ENCODE measurements around the gene CLDN19.
"Not testable (repeated sequence)": the region's sequence is repeated elsewhere in the genome, so short reads cannot be mapped to it uniquely, and the experiment has no call there.

Gene CLDN19

DNA sequence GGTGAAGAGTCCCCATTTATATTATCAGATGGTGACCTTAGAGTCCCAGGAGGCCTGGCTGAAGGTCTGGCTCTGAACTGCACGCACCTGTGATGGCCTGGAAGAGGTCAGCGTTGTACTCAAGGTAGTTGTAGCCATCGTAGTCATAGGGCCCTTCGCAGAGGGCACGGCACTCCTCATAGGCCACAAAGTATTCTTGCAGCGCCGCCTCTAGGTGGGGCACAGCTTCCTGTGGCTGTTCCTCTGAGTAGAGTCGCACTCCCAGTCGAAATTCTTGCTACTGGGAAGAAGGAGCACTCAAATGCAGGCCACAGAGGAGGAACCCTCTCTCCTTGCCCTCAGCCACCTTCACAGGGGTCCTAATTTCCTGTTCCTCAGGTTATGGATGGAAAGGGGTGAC is 19.1 kb upstream of the CLDN19 start:
- DNase-seq (ENCODE audit: low read depth): no peak

DNA sequence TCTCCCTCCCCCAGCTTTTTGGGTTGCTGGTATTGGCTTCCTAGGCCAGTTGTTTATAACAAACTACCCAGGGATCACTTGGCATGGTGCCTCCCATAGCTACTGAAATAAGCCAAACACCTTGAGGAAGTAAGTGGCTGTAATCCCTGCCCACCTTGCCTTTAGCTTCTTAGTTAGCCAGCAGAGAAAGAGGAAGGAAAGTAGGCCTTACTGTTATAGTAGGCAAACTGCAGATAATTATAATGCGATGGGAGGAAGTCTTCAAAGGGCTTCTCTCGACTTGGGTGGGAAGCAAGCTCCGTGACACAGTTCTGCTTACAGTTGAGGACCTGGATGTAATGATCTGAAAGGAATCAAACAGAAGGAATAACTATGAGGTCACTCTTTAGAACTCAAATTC is 18.6 kb upstream of the CLDN19 start:
- no peak for DNase-seq (ENCODE audit: low read depth)

DNA sequence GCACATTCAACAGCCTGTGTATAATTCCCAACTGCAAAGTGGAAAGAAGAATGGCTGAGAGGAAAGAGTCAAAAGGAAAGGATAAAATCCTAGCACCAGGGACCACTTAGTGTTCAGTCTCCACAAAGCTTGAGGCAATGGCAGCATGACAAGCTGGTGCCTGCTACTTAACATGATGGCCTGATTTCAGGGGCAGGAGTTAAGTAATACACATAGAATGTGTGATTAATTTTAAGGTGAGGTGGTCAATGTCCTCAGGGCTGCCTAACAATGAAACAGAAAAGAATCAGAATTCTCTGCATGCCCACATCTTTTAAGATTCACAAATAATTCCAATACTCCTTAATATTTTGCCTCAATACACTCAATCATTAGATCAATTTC is 17.8 kb upstream of the CLDN19 start:
- DNase-seq (ENCODE audit: low read depth): no peak

DNA sequence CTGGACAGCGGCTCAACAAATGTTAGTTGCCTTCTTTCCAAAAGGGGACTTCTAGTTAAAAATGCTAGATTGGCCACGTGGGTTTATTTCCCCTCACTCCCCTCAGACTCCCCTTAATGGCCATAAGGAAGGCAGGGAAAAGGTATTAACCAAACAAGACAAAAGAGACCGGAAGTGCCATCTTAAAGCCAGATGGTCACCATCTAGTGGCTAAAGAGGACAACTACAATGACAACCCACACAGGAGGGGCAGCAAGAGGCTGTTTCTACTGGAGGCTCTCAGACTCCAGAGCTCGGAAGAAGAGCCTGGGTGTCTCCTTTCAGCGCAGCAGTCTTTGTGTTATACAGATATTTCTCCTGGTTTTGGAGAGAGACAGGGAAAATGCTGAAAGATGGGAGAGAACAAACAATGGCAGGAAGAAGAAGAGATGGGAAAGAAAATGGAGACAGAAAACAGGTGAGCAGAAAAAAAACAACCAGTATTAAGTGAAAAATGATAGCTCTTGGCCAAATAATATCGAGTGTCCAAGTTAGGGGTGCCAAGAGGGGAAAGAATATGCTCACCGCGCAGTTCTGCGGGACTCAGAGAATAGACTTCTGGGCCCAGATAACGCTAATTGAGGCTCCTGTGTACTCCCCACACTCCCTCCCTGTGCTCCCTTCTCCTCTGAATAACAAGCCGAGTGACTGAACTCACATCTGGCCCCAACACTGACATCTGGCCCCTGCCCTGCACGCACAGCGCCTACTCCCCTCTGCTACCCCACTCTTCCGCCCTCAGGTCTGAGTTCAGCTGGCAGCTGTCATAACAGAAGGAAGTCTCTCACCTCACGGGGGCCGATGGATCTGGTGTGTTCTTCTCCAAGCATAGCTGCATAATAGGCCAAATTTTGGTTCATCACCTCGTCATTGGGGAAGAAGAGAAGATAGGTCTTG is 17.2 kb upstream of the CLDN19 start:
- DNase-seq (ENCODE audit: low read depth): no peak

DNA sequence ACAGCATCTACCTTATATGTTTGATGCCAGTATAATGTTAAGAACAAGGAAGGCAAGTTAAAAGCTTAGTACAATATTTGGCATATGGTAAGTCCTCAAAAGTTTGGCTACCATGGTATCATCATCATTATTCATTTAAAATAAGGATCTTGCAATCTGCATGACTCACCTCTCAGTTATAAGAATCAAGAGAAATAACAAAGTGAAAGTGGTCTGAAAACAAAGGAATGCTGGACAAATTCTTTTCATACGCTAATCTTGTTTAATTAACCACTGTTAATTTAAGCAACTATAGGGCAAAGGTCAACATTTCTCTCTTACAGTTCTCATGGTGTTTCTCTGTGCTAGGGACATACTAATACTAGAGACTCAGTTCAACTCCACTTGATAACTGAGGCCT is 13.0 kb upstream of the CLDN19 start:
- DNase-seq (ENCODE audit: low read depth): no peak

DNA sequence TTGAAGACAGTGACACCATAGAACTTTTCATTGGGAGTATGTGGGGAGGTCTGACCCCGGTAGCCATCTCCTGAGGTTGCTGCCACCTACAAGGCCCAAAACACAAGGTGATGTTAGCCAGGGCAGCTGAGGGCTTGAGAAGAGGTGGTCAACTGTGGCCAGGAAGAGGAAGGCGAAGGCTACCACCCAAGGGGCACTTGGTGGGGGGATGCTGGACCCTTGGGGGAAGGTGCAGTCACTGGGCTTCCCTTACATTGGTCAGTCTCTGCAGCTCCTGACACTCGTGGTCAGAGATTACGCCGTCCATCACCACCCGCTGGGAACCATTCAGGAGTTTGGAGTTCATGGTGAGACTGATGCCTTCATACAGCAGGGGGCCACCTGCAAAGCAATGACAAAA is 12.2 kb upstream of the CLDN19 start:
- no peak for DNase-seq (ENCODE audit: low read depth)

DNA sequence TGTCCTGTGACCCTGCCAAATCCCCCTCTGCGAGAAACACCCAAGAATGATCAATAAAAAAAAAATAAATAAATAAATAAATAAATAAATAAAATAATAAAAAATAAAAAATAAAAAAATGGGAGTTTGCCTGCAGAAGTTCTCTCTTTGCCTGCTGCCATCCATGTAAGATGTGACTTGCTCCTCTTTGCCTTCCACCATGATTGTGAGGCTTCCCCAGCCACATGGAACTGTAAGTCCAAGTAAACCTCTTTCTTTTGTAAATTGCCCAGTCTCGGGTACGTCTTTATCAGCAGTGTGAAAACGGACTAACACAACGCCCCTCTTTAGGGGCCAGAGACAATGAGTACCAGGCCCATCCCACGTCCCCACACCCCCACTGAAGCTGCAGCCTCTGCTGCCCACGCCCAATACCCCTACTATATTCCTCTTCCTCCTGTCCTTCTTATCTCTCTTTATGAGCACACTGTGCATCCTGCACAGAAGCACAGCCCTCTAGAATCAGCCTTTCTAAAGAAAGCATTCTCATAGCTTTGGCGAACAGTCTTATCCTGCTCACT is 11.6 kb upstream of the CLDN19 start:
- not testable (repeated sequence) for DNase-seq (ENCODE audit: low read depth)

DNA sequence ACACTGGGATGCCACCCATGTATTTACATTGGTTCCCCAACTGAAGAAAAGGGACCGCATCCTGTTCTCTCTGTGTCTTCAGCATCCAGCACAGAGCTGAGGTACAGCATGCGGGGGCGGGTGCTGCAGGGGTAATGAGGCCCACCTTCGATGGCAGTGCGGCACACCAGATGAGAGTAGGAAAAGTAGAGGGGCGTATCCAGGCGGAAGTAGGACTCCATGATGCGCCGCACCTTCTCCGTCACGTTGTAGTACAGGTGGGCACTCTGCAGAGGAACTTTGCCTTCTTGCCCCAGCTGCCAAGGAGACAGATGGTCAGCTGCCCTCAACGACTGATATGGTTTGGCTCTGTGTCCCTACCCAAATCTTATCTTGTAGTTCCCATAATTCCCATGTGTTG is 10.0 kb upstream of the CLDN19 start:
- no peak for DNase-seq (ENCODE audit: low read depth)

DNA sequence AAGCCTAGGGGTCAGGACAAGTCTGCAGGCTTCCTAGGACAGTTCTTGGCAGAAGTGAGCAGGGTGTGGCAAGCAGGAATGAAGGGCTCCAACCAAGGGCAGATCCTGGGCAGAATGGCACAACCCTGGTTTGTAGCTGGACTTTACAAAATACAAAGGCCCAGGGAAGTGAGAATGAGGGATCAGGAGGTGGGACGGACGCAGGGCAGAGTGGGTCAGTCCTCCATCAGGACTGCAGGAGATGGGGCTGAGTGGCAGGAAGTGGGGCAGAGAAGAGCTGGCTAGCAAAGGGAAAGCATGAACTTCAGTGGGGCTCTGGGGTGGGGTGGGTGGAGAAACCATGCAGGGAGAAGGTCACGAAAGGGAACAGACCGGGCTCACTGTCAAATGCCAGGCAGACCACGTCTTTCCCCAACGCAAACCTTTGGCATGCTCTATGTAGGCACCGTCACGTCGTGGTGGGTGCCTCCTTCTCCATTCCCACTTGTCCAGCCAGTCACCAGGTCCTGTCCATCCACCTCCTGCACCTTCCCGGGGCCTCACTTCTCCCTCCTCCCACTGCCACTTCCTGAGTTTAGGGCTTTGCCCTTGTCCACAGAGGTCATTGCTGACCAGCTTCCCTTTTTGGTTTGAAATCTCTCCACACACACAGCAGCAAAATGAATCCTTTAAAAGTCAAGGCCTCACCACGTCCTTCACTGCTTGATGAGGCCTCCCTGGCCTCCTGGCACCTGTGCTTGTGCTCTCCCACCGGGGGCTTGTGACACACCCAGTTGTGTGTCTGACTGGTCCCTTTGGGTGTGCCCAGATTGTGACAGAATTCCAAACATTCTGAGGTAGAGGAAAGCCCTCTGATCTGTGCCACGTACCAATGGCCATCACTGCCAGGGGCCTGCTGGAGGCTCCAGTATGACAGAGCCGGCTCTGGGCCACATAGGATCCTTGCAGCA is 8.7 kb upstream of the CLDN19 start:
- DNase-seq (ENCODE audit: low read depth): no peak

DNA sequence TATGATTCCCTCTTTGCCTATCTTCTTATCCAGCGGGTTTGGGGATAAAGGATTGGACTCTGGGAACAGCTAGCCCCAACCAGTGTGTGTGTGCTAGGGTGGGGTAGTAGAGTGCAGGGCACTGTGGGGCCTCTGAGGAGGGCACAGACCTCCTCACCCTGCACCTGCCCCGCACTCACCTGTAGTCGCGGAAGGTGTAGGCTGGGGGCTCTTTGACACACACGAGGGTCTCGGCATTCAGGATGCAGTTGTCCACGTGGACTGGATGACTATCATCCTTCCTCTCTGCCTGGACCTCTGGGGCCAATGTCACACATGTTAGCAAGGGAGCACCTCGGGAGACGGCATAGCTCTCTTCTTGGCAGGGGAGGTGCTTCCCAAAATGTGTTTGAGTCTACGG is 8.0 kb upstream of the CLDN19 start:
- DNase-seq (ENCODE audit: low read depth): no peak

DNA sequence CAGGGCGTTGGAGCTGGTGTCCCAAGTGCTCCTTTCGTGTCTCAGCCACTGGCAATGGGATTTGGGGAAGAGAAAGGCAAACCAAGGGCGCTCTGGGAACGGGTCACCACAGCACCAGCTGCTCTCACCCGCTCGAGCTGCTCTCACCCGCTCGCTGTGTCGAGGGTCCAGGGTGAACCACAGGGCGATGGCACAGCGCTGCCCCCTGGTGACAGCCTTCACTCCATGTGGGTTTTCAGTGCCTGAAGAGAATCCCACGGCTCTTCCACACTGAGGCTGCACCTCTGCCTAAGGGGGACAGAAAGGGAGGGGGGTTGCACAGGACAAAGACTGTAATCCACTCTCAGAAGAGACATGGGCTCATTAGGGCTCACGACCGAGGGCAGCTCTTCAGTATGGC is 7.1 kb upstream of the CLDN19 start:
- peak; percentile 30 for DNase-seq (ENCODE audit: low read depth)

DNA sequence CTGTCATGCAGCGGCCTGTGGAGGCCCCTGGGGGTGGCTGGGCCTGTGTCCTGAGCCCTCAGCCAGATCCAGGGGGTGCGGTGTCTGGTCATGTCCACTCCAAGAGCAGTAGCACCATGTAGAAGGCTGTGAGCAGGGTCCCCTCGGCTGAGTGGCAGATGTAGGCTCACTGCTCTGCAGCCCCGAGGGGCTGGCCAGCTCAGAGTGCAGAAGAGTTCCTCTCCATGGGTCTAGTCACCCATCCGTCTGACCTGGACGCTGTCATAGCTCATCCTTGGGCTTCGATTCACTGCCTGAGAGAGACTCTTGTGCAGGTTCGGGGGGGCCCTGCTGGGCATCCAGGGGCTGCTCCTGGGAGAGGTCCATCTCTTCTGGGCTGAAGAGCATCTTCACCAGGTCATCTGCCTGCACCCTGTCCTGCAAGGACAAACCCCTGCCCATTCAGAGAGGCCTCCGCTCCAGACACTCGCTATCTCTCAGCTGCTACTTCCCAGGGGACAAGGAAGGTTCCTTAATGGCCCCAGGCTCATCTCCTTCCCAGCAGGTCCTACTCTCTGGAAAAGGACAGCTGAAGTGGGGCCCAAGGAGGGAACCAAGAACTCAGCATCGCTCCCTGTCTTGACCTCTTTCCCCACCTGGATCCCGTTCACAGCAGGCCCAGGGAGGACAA is 6.5 kb upstream of the CLDN19 start:
- no peak for DNase-seq (ENCODE audit: low read depth)

DNA sequence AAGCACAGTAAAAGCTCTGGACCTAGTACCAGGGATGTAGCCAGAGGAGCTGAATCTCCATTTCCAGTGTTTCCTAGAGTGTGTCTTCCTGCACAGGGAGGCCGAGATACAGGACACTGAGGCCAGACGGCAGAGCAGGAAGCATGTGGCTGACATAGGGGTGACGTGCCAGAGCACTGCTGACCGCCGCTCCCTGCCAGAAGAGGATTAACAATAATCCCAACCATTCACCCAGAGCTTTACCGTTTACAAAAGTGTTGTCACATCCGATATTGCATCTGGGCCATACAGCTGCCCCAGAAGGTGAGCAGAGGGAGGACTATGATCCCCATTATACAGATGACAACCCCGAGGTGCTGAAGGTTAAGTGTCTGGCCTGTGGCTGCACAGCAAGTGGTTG is 5.8 kb upstream of the CLDN19 start:
- no peak for DNase-seq (ENCODE audit: low read depth)

DNA sequence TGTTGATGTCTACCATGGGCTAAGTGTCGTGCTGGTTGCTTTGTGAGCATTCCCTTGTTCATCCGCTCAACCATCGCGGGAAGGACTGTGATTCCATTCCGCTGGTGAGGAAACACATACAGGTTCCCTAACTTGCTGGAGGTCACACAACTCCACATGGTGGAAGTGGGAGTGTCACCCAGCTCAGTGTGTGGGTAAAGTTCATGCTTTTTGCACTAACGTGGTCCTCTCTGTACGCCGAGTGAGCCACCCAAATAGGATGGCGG is 4.0 kb upstream of the CLDN19 start:
- DNase-seq (ENCODE audit: low read depth): no peak

DNA sequence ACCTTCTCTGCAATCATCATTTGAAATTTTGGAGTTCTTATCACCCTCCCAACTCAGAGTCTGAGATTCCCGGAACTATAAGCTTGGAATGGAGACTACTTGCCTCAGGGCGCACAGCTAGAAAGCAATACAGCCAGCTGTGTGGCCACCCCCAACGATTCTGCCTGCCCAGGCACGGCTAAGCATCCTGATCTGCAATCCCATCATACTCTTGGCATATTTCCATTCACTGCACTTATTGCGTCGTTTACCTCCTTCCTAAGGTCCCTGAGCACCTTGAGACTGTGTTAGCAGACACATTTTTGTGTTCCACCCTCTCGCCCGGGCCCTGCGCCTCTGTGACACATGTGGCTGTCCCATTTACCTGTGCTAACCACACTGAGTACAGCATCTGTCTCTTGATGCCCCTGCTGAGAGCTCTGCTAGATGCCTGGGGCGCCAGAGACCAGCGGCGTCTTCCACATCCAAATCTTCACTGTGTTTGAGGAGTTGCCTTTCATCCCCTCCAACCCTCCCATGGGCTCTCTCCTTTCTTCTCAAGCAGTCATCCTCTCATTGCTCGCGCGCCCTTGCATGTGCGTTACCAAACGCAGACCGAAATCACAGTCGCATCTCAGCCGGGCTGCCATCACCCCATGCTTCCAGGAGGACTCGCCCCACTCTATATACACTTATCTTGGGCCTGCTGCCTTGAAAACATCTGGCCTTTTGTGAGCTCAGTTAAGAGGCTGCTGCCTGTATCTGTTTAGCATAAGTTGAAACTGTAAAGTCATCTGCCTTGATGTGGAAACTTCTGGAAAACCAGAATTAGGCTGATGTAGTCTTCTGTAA is 3.5 kb upstream of the CLDN19 start:
- DNase-seq (ENCODE audit: low read depth): no peak

DNA sequence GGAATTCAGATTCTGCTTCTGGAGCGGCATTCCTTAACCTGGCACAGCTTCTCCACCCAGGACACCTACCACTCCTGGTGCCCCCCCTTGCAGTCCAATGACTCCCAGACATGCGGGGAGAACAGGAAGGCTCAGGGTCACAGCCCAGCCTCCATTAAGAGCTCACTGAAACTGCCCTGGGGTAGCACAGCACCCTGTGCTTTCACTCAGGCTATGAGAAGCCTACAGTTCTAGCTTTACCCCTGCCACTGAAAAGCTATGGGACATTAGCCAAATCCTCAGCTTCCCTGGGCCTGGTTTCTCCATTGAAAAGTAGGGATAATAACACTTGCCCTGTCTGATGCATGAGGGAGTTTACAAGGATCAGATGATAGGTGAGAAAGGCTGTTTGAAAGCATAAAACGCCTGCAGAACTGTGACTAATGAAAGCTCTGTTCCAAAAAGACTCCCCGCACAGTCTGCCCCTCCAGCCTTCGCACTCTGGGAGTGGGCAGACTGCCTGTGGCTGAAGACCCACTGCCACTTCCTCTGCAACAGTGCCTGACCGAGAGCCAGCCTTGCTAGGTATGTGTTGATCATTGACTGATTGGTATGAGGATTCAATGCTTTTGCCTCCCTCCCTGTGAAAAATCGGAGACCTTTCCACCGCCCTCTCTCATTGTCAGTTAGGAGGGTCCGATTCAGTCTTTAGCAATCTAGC is 2.7 kb upstream of the CLDN19 start:
- no peak for DNase-seq (ENCODE audit: low read depth)

DNA sequence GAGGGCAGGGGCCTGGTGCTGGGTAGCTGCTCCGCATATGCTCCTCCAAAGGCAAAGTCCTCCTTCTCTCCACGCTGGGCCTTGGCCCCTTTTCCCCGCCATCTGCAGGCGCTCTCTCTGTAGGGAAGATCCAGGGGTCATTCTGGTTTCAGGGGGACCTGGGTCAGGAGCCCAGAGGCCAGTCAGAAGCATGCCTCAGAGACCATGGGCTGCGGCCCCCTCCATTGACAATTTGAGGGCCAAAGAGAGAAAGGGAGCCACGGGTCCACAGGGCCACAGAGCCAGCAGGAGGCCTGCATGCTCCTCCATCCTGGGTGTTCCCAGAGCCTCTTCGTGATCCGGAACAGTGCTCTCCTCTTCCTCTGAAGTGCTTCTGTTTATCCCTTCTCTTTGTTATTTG is 2.1 kb upstream of the CLDN19 start:
- DNase-seq (ENCODE audit: low read depth): no peak

DNA sequence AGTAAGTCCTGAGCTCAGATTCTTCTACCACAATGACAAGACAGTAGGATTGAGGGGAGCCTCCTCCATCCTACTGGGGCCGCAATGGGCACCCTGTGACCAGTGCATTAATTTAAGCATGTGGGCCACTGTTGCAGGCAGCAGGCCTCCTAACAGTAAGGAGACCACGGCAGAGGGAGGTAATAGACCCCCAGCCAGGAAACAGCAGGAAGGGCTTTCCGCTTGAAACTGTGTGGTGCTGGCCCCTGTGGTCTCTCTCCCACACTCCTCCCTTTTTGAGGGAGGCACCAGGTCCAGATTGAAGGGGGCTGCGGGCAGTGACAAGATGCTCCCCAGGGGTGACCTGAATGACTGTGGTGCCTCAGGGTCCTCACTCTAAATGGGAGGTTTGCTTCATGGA is 1.7 kb upstream of the CLDN19 start:
- no peak for DNase-seq (ENCODE audit: low read depth)

DNA sequence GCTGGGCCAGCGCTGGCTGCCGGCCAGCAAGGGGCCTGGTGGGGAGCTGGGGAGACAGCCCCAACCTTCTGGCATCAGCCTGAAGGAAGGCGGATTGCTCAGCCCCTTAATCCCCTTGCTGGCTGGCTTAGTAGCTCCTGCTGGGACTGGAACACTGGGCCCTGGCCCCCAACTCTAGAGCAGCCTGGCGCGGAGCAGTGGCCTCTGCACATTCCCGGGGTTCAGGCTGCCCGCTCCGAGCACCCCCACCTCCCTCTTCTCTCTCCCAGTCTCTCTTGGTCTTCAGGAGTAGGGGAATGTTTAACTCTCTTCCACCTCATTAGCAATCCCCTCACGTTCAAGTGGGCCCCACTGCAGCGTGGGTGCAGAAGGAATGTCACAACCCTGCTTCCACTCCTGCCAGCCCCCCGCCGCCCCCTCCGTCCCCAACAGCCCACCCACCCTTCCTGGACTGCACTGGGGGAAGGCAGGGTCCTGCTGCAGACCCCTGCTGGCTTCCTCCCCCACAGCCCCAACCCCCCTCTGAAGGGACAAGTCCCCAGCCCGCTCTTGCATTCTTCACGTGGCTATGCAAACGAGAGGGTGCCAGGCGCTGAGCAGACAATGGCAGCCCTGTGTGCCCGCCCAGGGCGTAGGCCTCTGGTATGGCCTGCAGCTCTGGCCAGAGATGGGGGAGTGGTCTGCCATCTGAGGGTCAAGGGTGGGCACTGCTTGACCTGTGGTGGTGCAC is 980 bp upstream of the CLDN19 start:
- no peak for DNase-seq (ENCODE audit: low read depth)

DNA sequence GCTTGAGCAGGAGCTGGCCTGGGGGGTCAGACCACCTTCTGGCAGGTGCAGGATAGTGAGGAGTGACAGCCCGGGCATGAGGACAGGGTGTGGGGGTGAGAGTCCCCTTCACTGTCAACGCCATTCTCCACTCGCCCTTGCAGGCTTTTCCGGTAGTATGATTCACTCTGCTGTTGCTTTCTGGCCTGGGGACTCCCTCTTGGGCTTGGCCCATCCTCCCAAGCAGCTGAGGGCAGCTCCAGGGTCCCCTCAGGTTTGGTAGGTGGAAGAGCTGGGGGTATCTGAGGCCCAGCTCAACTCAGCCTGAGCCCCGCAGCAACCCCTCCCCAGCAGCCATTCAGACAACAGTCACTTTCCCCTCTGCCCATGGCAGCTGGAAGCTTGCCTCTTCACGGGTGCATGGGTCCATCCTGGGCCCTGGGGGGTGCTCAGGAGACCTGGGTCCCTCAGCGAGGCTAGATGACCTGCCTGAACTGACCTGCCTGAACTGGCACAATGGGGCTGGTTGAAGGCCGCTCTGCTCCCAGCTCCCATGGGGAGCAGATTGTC is 1.3 kb downstream of the CLDN19 start:
- no peak for DNase-seq (ENCODE audit: low read depth)

Measured in stimulated activated CD8-positive, alpha-beta memory T cell treated with anti-CD3 and anti-CD28 coated beads, Interleukin-12 subunit alpha, Interleukin-12 subunit beta, amount 100 ng/mL, for 1 hour (primary cell).